Measurements from ENCODE around the gene NSUN2.

DNA sequence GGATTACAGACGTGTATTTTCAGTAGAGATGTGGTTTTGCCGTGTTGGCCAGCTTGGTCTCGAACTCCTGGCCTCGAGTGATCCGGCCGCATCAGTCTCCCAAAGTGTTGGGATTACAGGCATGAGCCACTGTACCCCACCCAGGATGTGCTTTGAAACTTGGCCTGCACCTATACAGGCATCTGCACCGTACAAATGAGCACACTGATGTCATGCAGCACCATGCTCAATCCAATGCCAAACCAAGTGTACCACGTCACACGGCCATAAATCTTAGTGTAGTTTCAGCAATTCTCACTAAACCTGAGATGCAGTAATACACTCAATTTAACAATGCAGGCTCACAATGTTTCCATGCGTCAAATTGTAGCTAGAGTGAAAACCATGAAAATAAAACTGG lies 6.3 kb downstream of the NSUN2 start:
- TF ChIP-seq, protein P1, sequence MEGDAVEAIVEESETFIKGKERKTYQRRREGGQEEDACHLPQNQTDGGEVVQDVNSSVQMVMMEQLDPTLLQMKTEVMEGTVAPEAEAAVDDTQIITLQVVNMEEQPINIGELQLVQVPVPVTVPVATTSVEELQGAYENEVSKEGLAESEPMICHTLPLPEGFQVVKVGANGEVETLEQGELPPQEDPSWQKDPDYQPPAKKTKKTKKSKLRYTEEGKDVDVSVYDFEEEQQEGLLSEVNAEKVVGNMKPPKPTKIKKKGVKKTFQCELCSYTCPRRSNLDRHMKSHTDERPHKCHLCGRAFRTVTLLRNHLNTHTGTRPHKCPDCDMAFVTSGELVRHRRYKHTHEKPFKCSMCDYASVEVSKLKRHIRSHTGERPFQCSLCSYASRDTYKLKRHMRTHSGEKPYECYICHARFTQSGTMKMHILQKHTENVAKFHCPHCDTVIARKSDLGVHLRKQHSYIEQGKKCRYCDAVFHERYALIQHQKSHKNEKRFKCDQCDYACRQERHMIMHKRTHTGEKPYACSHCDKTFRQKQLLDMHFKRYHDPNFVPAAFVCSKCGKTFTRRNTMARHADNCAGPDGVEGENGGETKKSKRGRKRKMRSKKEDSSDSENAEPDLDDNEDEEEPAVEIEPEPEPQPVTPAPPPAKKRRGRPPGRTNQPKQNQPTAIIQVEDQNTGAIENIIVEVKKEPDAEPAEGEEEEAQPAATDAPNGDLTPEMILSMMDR (IDR thresholded peaks at IDR 0.05): no peak
- no peak for TF ChIP-seq EP300 (IDR thresholded peaks at IDR 0.05)

All from ovary (tissue), 3 donors.